HCT116 (cell line): ENCODE data around the gene THSD4. TPM values are rescaled to one million over a fixed set of nuclear protein-coding genes. Genes with fewer than 3 reads are reported as not detected.

Experiments used
- ATAC-seq: fragments of 200-7000 bp; cut with Tn5 transposase; 2 replicates; pipeline ENCODE4 v1.9.1; 2020; ENCODE audit warnings: mild to moderate bottlenecking, moderate library complexity
- BruUV-seq: library from RNA; stranded (reverse); fragments of 400-500 nt; replicated peaks from 2 replicates; lab custom pipeline; 2021; lab: Mats Ljungman, UMichigan
- CTCF ChIA-PET: fragments of 300-600 bp; sonication (Branson Sonifier 250); formaldehyde crosslinking; loops from one replicate; lab custom pipeline; 2021; ENCODE audit warnings: antibody characterized with exemption; lab: Charles Lee
- POLR2A ChIA-PET: fragments of 300-600, 350-600 bp; sonication (Branson Sonifier 250); formaldehyde crosslinking; loops from one replicate; lab custom pipeline; 2021; ENCODE audit warnings: antibody characterized with exemption; lab: Charles Lee
- RAD21 ChIA-PET, 2 experiments: fragments of 300-600 bp; sonication (Branson Sonifier 250); formaldehyde crosslinking; loops; one replicate each; lab custom pipeline; 2023; ENCODE audit warnings: low total read pairs in 2 of 2; ENCODE audit not compliant: uncharacterized antibody in 2 of 2, unreplicated experiment in 2 of 2, low non-redundant PET in 1 of 2; lab: Charles Lee
- DNase-seq: peaks from one replicate; pipeline ENCODE4 v3.0.0-alpha.2; 2010; ENCODE audit warnings: low read depth, low spot score
- H2AFZ ChIP-seq: fragments of 200-600 bp; shearing (Covaris generic), sonication (generic); 2 replicates; pipeline ENCODE4 v1.6.1; 2017; ENCODE audit warnings: low read depth, mixed run types, mixed read lengths, antibody characterized with exemption, low read length; ENCODE audit not compliant: poor library complexity, severe bottlenecking
- H3K27ac ChIP-seq: 2 replicates; pipeline ENCODE4 v1.5.1; 2012; ENCODE audit warnings: low read depth, low read length
- H3K27me3 ChIP-seq: fragments of 200-600 bp; sonication (generic); 2 replicates; pipeline ENCODE4 v1.6.1; 2016; ENCODE audit warnings: mixed run types, low read length, mixed read lengths; ENCODE audit not compliant: insufficient read depth
- H3K36me3 ChIP-seq, 2 experiments: fragments of 200-500 bp in 1 of 2; fragments of 200-600 bp in 1 of 2; sonication (Bioruptor generic) in 1 of 2; sonication (generic) in 1 of 2; 2 replicates each; pipeline versions ENCODE4 v1.5.1 to v1.6.1; 2014 to 2016; ENCODE audit warnings: low read length in 2 of 2, inconsistent platforms in 1 of 2, mixed read lengths in 1 of 2, mixed run types in 1 of 2; ENCODE audit not compliant: insufficient read depth in 2 of 2, control insufficient read depth in 1 of 2
- H3K4me1 ChIP-seq, 2 experiments: fragments of 200-600 bp in 1 of 2; sonication (generic) in 1 of 2; 2 replicates each; pipeline versions ENCODE4 v1.5.1 to v1.6.1; 2012 to 2017; ENCODE audit warnings: low read length in 2 of 2, inconsistent platforms in 1 of 2, mild to moderate bottlenecking in 1 of 2, mixed read lengths in 1 of 2, mixed run types in 1 of 2, moderate library complexity in 1 of 2; ENCODE audit not compliant: insufficient read depth in 2 of 2, control insufficient read depth in 1 of 2
- H3K4me2 ChIP-seq: fragments of 200-600 bp; sonication (generic); 2 replicates; pipeline ENCODE4 v1.6.1; 2017; ENCODE audit warnings: mixed run types, low read length, mixed read lengths
- H3K4me3 ChIP-seq, 2 experiments: fragments of 200-600 bp in 1 of 2; sonication (generic) in 1 of 2; replicated peaks in 1 of 2; 2 replicates each; pipeline ENCODE4 v1.5.1; 2011 to 2016; ENCODE audit warnings: low read length in 2 of 2, control low read depth in 1 of 2, low read depth in 1 of 2, mild to moderate bottlenecking in 1 of 2, mixed read lengths in 1 of 2, mixed run types in 1 of 2
- H3K79me2 ChIP-seq: fragments of 200-600 bp; sonication (generic); 2 replicates; pipeline ENCODE4 v1.6.1; 2017; ENCODE audit warnings: mild to moderate bottlenecking, mixed run types, low read length, moderate library complexity, mixed read lengths; ENCODE audit not compliant: insufficient read depth
- H3K9ac ChIP-seq: fragments of 200-600 bp; sonication (generic); 2 replicates; pipeline ENCODE4 v1.6.1; 2016; ENCODE audit warnings: low read length, mixed read lengths
- H3K9me2 ChIP-seq: fragments of 200-600 bp; sonication (generic), shearing (Covaris generic); 2 replicates; pipeline ENCODE4 v1.6.1; 2017; ENCODE audit warnings: mixed run types, mild to moderate bottlenecking, moderate library complexity; ENCODE audit not compliant: insufficient read depth
- H3K9me3 ChIP-seq, 2 experiments: fragments of 200-500 bp in 1 of 2; fragments of 200-600 bp in 1 of 2; sonication (Bioruptor generic) in 1 of 2; sonication (generic) in 1 of 2; 2 replicates each; pipeline ENCODE4 v1.6.1; 2014 to 2017; ENCODE audit warnings: low read length in 2 of 2, mixed read lengths in 2 of 2, inconsistent platforms in 1 of 2, low read depth in 1 of 2, mild to moderate bottlenecking in 1 of 2, mixed run types in 1 of 2, moderate library complexity in 1 of 2; ENCODE audit not compliant: control insufficient read depth in 1 of 2, insufficient read depth in 1 of 2
- H4K20me1 ChIP-seq: fragments of 200-600 bp; sonication (generic), shearing (Covaris generic); 2 replicates; pipeline ENCODE4 v1.6.1; 2017; ENCODE audit warnings: mixed run types, mild to moderate bottlenecking, moderate library complexity; ENCODE audit not compliant: insufficient read depth
- CTCF ChIP-seq, 3 experiments: fragments of 200-600 bp in 1 of 3; sonication (generic) in 1 of 3; IDR thresholded peaks in 2 of 3; conservative IDR thresholded peaks in 1 of 3; 2 replicates each; pipeline ENCODE4 v1.5.1; 2012 to 2017; ENCODE audit warnings: low read depth in 2 of 3, low read length in 2 of 3, antibody characterized with exemption in 1 of 3, borderline replicate concordance in 1 of 3, control low read depth in 1 of 3, mild to moderate bottlenecking in 1 of 3, mixed read lengths in 1 of 3, mixed run types in 1 of 3, moderate library complexity in 1 of 3; ENCODE audit not compliant: insufficient read depth in 1 of 3
- ELF1 ChIP-seq: IDR thresholded peaks from 2 replicates; pipeline ENCODE4 v1.6.1; 2012; ENCODE audit warnings: low read depth, borderline replicate concordance
- FOSL1 ChIP-seq: IDR thresholded peaks from 2 replicates; pipeline ENCODE4 v1.6.1; 2012; ENCODE audit warnings: low read depth
- RAD21 ChIP-seq: IDR thresholded peaks from 2 replicates; pipeline ENCODE4 v1.6.1; 2012; ENCODE audit warnings: low read depth, mild to moderate bottlenecking
- SP1 ChIP-seq: IDR thresholded peaks from 2 replicates; pipeline ENCODE4 v1.6.1; 2012; ENCODE audit warnings: low read depth
- YY1 ChIP-seq: IDR thresholded peaks from 2 replicates; pipeline ENCODE4 v1.6.1; 2011; ENCODE audit warnings: low read length, low read depth, moderate library complexity, mild to moderate bottlenecking; ENCODE audit not compliant: insufficient replicate concordance; ENCODE audit errors: extremely low read depth
- ZBTB33 ChIP-seq: IDR thresholded peaks from 2 replicates; pipeline ENCODE4 v1.6.1; 2011; ENCODE audit warnings: mild to moderate bottlenecking, low read length, moderate library complexity; ENCODE audit not compliant: insufficient replicate concordance; ENCODE audit errors: extremely low read depth
- intact Hi-C: fragments of 100-400 bp; cut with micrococcal nuclease; formaldehyde crosslinking; loops from 2 replicates; pipeline ENCODE4 v1.10.0; 2022
- total RNA-seq: library from RNA; stranded (reverse); gene quantifications from one replicate; pipeline ENCODE4 v1.2.1, GENCODE V29; 2021; ENCODE audit not compliant: unreplicated experiment

The THSD4 gene
- total RNA-seq, 1 experiment from 2014 or later, result 30.5 TPM

GRCh38 chr15:71573599-71573998 is 458.3 kb downstream of the THSD4 start:
- Histone ChIP-seq H3K27me3 (no peaks in the 10 kb centered on the region), H3K4me3 (no peak overlapping the region), H3K4me1 (peaks cover 10 to 14% of the 10 kb centered on the region in 2 experiments; a peak in 3 of 4 replicates), H3K9me2 (no peaks in the 10 kb centered on the region), H3K36me3 (no peaks in the 10 kb centered on the region), H4K20me1 (no peaks in the 10 kb centered on the region), H3K4me2 (no peak overlapping the region), H2AFZ (no peak overlapping the region), H3K27ac (no peak overlapping the region), H3K9me3 (no peaks in the 10 kb centered on the region), H3K9ac (no peak overlapping the region), H3K79me2 (no peaks in the 10 kb centered on the region)
- ATAC-seq, result no peak
- TF ChIP-seq ELF1, result no peak
- TF ChIP-seq ZBTB33, result no peak
- TF ChIP-seq SP1, result no peak
- POLR2A ChIA-PET, result no interaction called here
- intact Hi-C loops, result loop anchor here (5.0 to 10.0 kb wide), 2 partner anchors 189 to 584 kb away; no protein-coding TSS in a partner anchor
- BruUV-seq, result no TSS peak
- RAD21 ChIA-PET, result no interaction called here
- no peak for DNase-seq
- CTCF ChIA-PET, result no interaction called here

GRCh38 chr15:71575474-71576045 is 460.3 kb downstream of the THSD4 start:
- ATAC-seq (no peak; the same call in 1 of the 2 replicates), DNase-seq (no peak)
- POLR2A ChIA-PET, result no interaction called here

More at GRCh38 chr15:71575474-71576045, 460.3 kb downstream of the THSD4 start:
- no peaks in the 10 kb centered on the region for H3K79me2 ChIP-seq
- no peak overlapping the region for H3K27ac ChIP-seq
- CTCF ChIA-PET, result interaction anchor here (0.8 to 1.8 kb wide), 9 partner anchors 10 to 580 kb away, joined by 3 to 10 read pairs (median 3); no protein-coding TSS in a partner anchor
- intact Hi-C loops, result loop anchor here (5.0 to 10.0 kb wide), 2 partner anchors 157 to 191 kb away; no protein-coding TSS in a partner anchor
- H4K20me1 ChIP-seq, result no peaks in the 10 kb centered on the region
- peaks cover 10 to 14% of the 10 kb centered on the region in 2 experiments; a peak in 3 of 4 replicates for H3K4me1 ChIP-seq
- H2AFZ ChIP-seq, result no peak overlapping the region
- H3K4me3 ChIP-seq, result no peak overlapping the region
- no peaks in the 10 kb centered on the region for H3K9me3 ChIP-seq
- RAD21 ChIA-PET, result no interaction called here
- BruUV-seq, result no TSS peak
- TF ChIP-seq YY1, result no peak
- TF ChIP-seq CTCF (IDR thresholded peaks at IDR 0.05 in 2 of 3, conservative IDR thresholded peaks at IDR 0.05 in 1 of 3; ENCODE audit: borderline replicate concordance in 1 of 3, insufficient read depth in 1 of 3, low read depth in 2 of 3, low read length in 2 of 3), result peak; percentile 42 to 65 (median 54); a peak in 5 of 6 replicates
- no peak for TF ChIP-seq ZBTB33
- TF ChIP-seq FOSL1, result no peak
- peak; percentile 64 for TF ChIP-seq RAD21
- TF ChIP-seq SP1, result no peak
- no peak for TF ChIP-seq ELF1
- H3K9ac ChIP-seq, result no peak overlapping the region
- no peaks in the 10 kb centered on the region for H3K36me3 ChIP-seq
- no peaks in the 10 kb centered on the region for H3K27me3 ChIP-seq
- no peaks in the 10 kb centered on the region for H3K9me2 ChIP-seq
- H3K4me2 ChIP-seq, result no peak overlapping the region
